ENCODE data around the gene SH3BP4.

DNA sequence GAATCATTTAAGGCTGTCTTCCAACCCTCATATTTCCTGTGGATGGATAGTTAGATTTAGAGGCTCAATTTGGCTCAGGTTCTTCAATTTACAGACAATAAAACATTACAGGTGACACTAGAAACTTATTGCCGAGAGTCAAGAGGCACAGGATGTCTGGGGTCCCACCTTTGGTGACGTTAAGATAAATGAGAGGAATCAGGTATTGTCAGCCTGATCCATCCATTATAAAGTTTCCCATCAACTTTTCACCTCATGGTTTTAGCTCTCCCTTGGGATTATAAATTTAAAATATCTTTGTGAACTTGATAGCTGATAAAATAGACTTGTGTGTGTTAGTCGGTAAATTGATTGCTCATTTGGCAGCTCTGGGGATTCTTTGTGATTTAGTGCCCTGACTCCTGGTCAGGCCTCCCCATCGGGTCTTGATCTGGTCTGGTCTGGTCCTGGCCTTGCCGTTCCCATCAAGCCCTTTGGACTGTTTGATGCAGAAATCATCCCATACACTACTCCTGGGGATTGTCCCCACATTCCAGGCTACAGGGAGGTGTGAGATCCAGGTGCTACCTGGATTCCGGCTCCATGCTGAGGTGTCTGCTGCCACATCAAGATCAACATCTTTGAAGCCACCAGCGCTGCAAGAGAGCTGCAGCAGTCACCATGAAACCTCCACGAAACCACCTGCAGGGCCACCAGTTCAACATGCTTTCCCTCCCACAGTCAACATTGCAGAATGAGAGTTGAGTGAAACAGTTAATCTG lies 130.9 kb downstream of the SH3BP4 start:
- TF ChIP-seq, protein P1, sequence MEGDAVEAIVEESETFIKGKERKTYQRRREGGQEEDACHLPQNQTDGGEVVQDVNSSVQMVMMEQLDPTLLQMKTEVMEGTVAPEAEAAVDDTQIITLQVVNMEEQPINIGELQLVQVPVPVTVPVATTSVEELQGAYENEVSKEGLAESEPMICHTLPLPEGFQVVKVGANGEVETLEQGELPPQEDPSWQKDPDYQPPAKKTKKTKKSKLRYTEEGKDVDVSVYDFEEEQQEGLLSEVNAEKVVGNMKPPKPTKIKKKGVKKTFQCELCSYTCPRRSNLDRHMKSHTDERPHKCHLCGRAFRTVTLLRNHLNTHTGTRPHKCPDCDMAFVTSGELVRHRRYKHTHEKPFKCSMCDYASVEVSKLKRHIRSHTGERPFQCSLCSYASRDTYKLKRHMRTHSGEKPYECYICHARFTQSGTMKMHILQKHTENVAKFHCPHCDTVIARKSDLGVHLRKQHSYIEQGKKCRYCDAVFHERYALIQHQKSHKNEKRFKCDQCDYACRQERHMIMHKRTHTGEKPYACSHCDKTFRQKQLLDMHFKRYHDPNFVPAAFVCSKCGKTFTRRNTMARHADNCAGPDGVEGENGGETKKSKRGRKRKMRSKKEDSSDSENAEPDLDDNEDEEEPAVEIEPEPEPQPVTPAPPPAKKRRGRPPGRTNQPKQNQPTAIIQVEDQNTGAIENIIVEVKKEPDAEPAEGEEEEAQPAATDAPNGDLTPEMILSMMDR (conservative IDR thresholded peaks at IDR 0.05; ENCODE audit: low read depth, low read length): no peak
- TF ChIP-seq EZH2 (IDR thresholded peaks at IDR 0.05; ENCODE audit: borderline replicate concordance, low read depth, low read length, poor library complexity, severe bottlenecking): no peak
